HG03342 (cell line): ENCODE results near the gene COMMD7.
"Not testable (repeated sequence)": the region's sequence is repeated elsewhere in the genome, so short reads cannot be mapped to it uniquely, and the experiment has no call there.

Source experiments
- ATAC-seq: cut with Tn5 transposase; IDR thresholded peaks from one replicate; pipeline ENCODE4 v1.9.1; 2021; ENCODE audit warnings: mild to moderate bottlenecking, moderate library complexity; ENCODE audit not compliant: unreplicated experiment

Gene COMMD7

GRCh38 chr20:32767418-32768198 lies 24.3 kb upstream of the COMMD7 start:
- no peak for ATAC-seq

- not testable (repeated sequence) for ATAC-seq
Observed at GRCh38 chr20:32765230-32765875, 22.1 kb upstream of the COMMD7 start.

GRCh38 chr20:32764005-32764960 lies 21.0 kb upstream of the COMMD7 start:
- no peak for ATAC-seq

GRCh38 chr20:32763202-32764004 lies 20.1 kb upstream of the COMMD7 start:
- no peak for ATAC-seq

- peak; percentile 18 for ATAC-seq
Observed at GRCh38 chr20:32762754-32763201, 19.5 kb upstream of the COMMD7 start.

- ATAC-seq = peak; percentile 63
Observed at GRCh38 chr20:32761831-32762753, 18.8 kb upstream of the COMMD7 start, which contains the start of gene DNMT3B. TSS of gene DNMT3B (plus strand) at chr20:32762385. CDS start at chr20:32780324, 17,939 bp downstream.

GRCh38 chr20:32761417-32761830 lies 18.2 kb upstream of the COMMD7 start:
- no peak for ATAC-seq

GRCh38 chr20:32756156-32756555 lies 12.9 kb upstream of the COMMD7 start:
- no peak for ATAC-seq

GRCh38 chr20:32753731-32754130 lies 10.5 kb upstream of the COMMD7 start:
- ATAC-seq = no peak

GRCh38 chr20:32752458-32753250 lies 9.4 kb upstream of the COMMD7 start:
- ATAC-seq = no peak

- ATAC-seq = no peak
Observed at GRCh38 chr20:32751702-32752457, 8.6 kb upstream of the COMMD7 start.

GRCh38 chr20:32751293-32751692 lies 8.0 kb upstream of the COMMD7 start:
- no peak for ATAC-seq

GRCh38 chr20:32749914-32750637 lies 6.8 kb upstream of the COMMD7 start:
- no peak for ATAC-seq

GRCh38 chr20:32742322-32743236 lies 688 bp downstream of the COMMD7 start:
- ATAC-seq = no peak

GRCh38 chr20:32741151-32741550 lies 2.1 kb downstream of the COMMD7 start:
- no peak for ATAC-seq
